ENCODE data around the gene FMNL1.

FMNL1 gene

GRCh38 chr17:45265821-45266220 is 44.1 kb downstream of the FMNL1 start:
- no peak for DNase-seq (ENCODE audit: low read depth, low spot score)

GRCh38 chr17:45266372-45266926 is 44.8 kb downstream of the FMNL1 start:
- DNase-seq (ENCODE audit: low read depth, low spot score): no peak
- Histone ChIP-seq H3K9ac (ENCODE audit: insufficient read length) (no peak overlapping the region), H3K9me3 (ENCODE audit: low read depth, low read length) (no peaks in the 10 kb centered on the region), H3K4me3 (no peak overlapping the region), H3K36me3 (ENCODE audit: insufficient read depth, low read length) (no peaks in the 10 kb centered on the region), H3K27ac (no peak overlapping the region)
- no peak for TF ChIP-seq EZH2 (IDR thresholded peaks at IDR 0.05)
- TF ChIP-seq POLR2AphosphoS5 (IDR thresholded peaks at IDR 0.05; ENCODE audit: borderline replicate concordance, low read depth, low read length): no peak
- TF ChIP-seq FOXP2 (optimal IDR thresholded peaks at IDR 0.05; ENCODE audit: control extremely low read depth, extremely low read length, insufficient read depth): no peak

More at GRCh38 chr17:45265821-45266220, 44.1 kb downstream of the FMNL1 start:
- H3K9me3 ChIP-seq (ENCODE audit: low read depth, low read length): no peaks in the 10 kb centered on the region
- H3K9ac ChIP-seq (ENCODE audit: insufficient read length): no peak overlapping the region
- no peaks in the 10 kb centered on the region for H3K36me3 ChIP-seq (ENCODE audit: insufficient read depth, low read length)
- TF ChIP-seq FOXP2 (optimal IDR thresholded peaks at IDR 0.05; ENCODE audit: control extremely low read depth, extremely low read length, insufficient read depth) (no peak), EZH2 (IDR thresholded peaks at IDR 0.05) (no peak), POLR2AphosphoS5 (IDR thresholded peaks at IDR 0.05; ENCODE audit: borderline replicate concordance, low read depth, low read length) (no peak)
- no peak overlapping the region for H3K4me3 ChIP-seq
- H3K27ac ChIP-seq: no peak overlapping the region

- H3K36me3 ChIP-seq (ENCODE audit: insufficient read depth, low read length): no peaks in the 10 kb centered on the region
- no peak for DNase-seq (ENCODE audit: low read depth, low spot score)
- no peak overlapping the region for H3K27ac ChIP-seq
- no peak overlapping the region for H3K4me3 ChIP-seq
- no peaks in the 10 kb centered on the region for H3K9me3 ChIP-seq (ENCODE audit: low read depth, low read length)
- H3K9ac ChIP-seq (ENCODE audit: insufficient read length): no peak overlapping the region
- TF ChIP-seq POLR2AphosphoS5 (IDR thresholded peaks at IDR 0.05; ENCODE audit: borderline replicate concordance, low read depth, low read length): no peak
These were observed 45.9 kb downstream of the FMNL1 start for GRCh38 chr17:45267436-45268055.

GRCh38 chr17:45269912-45270311 is 48.2 kb downstream of the FMNL1 start:
- Histone ChIP-seq H3K4me3 (no peak overlapping the region), H3K27ac (no peak overlapping the region), H3K36me3 (ENCODE audit: insufficient read depth, low read length) (no peaks in the 10 kb centered on the region), H3K9me3 (ENCODE audit: low read depth, low read length) (no peaks in the 10 kb centered on the region), H3K9ac (ENCODE audit: insufficient read length) (no peak overlapping the region)
- no peak for TF ChIP-seq POLR2AphosphoS5 (IDR thresholded peaks at IDR 0.05; ENCODE audit: borderline replicate concordance, low read depth, low read length)
- no peak for TF ChIP-seq EZH2 (IDR thresholded peaks at IDR 0.05)
- no peak for TF ChIP-seq FOXP2 (optimal IDR thresholded peaks at IDR 0.05; ENCODE audit: control extremely low read depth, extremely low read length, insufficient read depth)
- no peak for DNase-seq (ENCODE audit: low read depth, low spot score)

- DNase-seq (ENCODE audit: low read depth, low spot score): no peak
- no peak for TF ChIP-seq FOXP2 (optimal IDR thresholded peaks at IDR 0.05; ENCODE audit: control extremely low read depth, extremely low read length, insufficient read depth)
- TF ChIP-seq EZH2 (IDR thresholded peaks at IDR 0.05): no peak
- TF ChIP-seq POLR2AphosphoS5 (IDR thresholded peaks at IDR 0.05; ENCODE audit: borderline replicate concordance, low read depth, low read length): no peak
- no peaks in the 10 kb centered on the region for H3K9me3 ChIP-seq (ENCODE audit: low read depth, low read length)
- H3K27ac ChIP-seq: no peak overlapping the region
- no peak overlapping the region for H3K9ac ChIP-seq (ENCODE audit: insufficient read length)
- no peaks in the 10 kb centered on the region for H3K36me3 ChIP-seq (ENCODE audit: insufficient read depth, low read length)
- H3K4me3 ChIP-seq: no peak overlapping the region
These were observed 49.2 kb downstream of the FMNL1 start for GRCh38 chr17:45270828-45271418.

- Histone ChIP-seq H3K36me3 (ENCODE audit: insufficient read depth, low read length) (no peaks in the 10 kb centered on the region), H3K9ac (ENCODE audit: insufficient read length) (no peak overlapping the region), H3K9me3 (ENCODE audit: low read depth, low read length) (no peaks in the 10 kb centered on the region), H3K4me3 (no peak overlapping the region), H3K27ac (no peak overlapping the region)
- TF ChIP-seq EZH2 (IDR thresholded peaks at IDR 0.05) (no peak), FOXP2 (optimal IDR thresholded peaks at IDR 0.05; ENCODE audit: control extremely low read depth, extremely low read length, insufficient read depth) (no peak), POLR2AphosphoS5 (IDR thresholded peaks at IDR 0.05; ENCODE audit: borderline replicate concordance, low read depth, low read length) (no peak)
- no peak for DNase-seq (ENCODE audit: low read depth, low spot score)
These were observed 49.9 kb downstream of the FMNL1 start for GRCh38 chr17:45271603-45272002.

- H3K36me3 ChIP-seq (ENCODE audit: insufficient read depth, low read length): no peaks in the 10 kb centered on the region
- DNase-seq (ENCODE audit: low read depth, low spot score): no peak
- no peak overlapping the region for H3K4me3 ChIP-seq
- H3K27ac ChIP-seq: no peak overlapping the region
- no peak overlapping the region for H3K9ac ChIP-seq (ENCODE audit: insufficient read length)
- TF ChIP-seq POLR2AphosphoS5 (IDR thresholded peaks at IDR 0.05; ENCODE audit: borderline replicate concordance, low read depth, low read length) (no peak), FOXP2 (optimal IDR thresholded peaks at IDR 0.05; ENCODE audit: control extremely low read depth, extremely low read length, insufficient read depth) (no peak), EZH2 (IDR thresholded peaks at IDR 0.05) (no peak)
- no peaks in the 10 kb centered on the region for H3K9me3 ChIP-seq (ENCODE audit: low read depth, low read length)
These were observed 51.9 kb downstream of the FMNL1 start for GRCh38 chr17:45273551-45273957.

GRCh38 chr17:45274033-45274432 is 52.3 kb downstream of the FMNL1 start:
- TF ChIP-seq EZH2 (IDR thresholded peaks at IDR 0.05): no peak
- no peak for TF ChIP-seq POLR2AphosphoS5 (IDR thresholded peaks at IDR 0.05; ENCODE audit: borderline replicate concordance, low read depth, low read length)
- TF ChIP-seq FOXP2 (optimal IDR thresholded peaks at IDR 0.05; ENCODE audit: control extremely low read depth, extremely low read length, insufficient read depth): no peak
- no peak overlapping the region for H3K27ac ChIP-seq

More at GRCh38 chr17:45274033-45274432, 52.3 kb downstream of the FMNL1 start:
- Histone ChIP-seq H3K4me3 (no peak overlapping the region), H3K9me3 (ENCODE audit: low read depth, low read length) (no peaks in the 10 kb centered on the region), H3K9ac (ENCODE audit: insufficient read length) (no peak overlapping the region), H3K36me3 (ENCODE audit: insufficient read depth, low read length) (no peaks in the 10 kb centered on the region)
- no peak for DNase-seq (ENCODE audit: low read depth, low spot score)
